Rectal smooth muscle tissue (tissue), 1 donor: ENCODE results near the gene CASS4.

ENCODE experiments used
- H3K27ac ChIP-seq: one replicate; pipeline ENCODE4 v1.7.0; 2013; ENCODE audit warnings: low read depth, low read length, inconsistent platforms
- H3K27me3 ChIP-seq: one replicate; pipeline ENCODE4 v1.7.0; 2013; ENCODE audit warnings: low read length; ENCODE audit not compliant: control insufficient read depth, insufficient read depth
- H3K36me3 ChIP-seq: one replicate; pipeline ENCODE4 v1.7.0; 2013; ENCODE audit warnings: low read length; ENCODE audit not compliant: control insufficient read depth, insufficient read depth
- H3K4me1 ChIP-seq: one replicate; pipeline ENCODE4 v1.7.0; 2013; ENCODE audit warnings: low read length; ENCODE audit not compliant: control insufficient read depth, insufficient read depth
- H3K4me3 ChIP-seq: one replicate; pipeline ENCODE4 v1.7.0; 2013; ENCODE audit warnings: low read length
- H3K9ac ChIP-seq: one replicate; pipeline ENCODE4 v1.7.0; 2013; ENCODE audit warnings: low read length

The CASS4 gene

DNA sequence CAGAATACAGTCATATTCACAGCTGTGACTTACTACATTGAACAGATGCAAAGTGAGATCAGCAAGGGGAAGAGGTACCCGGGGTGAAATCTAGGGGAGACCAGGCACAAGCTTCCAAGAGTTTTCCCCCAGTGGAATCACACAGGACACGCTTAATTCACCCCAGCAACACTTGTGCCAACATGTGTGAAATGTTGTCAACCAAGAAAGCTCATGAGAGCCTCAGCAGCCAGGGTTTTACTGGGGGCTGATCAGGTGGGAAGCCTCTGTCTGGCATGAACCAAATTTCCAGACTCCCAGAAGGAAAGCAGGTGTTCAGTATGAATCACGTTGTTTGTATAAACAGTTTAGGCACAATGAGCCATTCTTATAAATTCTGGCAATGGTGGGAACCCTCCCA is 49.5 kb downstream of the CASS4 start:
- Histone ChIP-seq H3K27ac (no peak overlapping the region), H3K9ac (no peak overlapping the region), H3K27me3 (no peaks in the 10 kb centered on the region), H3K4me1 (no peaks in the 10 kb centered on the region), H3K36me3 (no peaks in the 10 kb centered on the region), H3K4me3 (no peak overlapping the region)

DNA sequence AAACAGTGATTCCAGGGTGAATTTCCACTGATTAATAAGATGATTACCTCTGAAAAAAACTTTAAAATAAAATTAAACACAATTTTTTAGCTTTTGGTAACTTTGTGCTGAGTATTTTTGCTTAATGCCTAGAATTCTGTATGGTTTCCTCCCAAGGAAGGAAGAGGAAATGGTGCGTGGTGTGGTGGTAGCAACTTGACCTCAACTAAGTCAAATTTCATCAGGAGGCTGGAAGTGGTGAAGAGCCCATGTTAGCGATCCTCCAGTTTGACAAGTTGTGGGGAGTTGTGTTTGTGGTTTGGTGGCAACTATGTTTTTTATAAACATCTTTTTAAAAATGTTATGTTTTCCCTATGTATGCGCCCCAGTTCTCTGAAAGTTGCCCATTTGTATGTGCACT is 51.4 kb downstream of the CASS4 start:
- Histone ChIP-seq H3K36me3 (no peaks in the 10 kb centered on the region), H3K4me1 (no peaks in the 10 kb centered on the region), H3K27me3 (no peaks in the 10 kb centered on the region), H3K27ac (no peak overlapping the region), H3K4me3 (no peak overlapping the region), H3K9ac (no peak overlapping the region)

DNA sequence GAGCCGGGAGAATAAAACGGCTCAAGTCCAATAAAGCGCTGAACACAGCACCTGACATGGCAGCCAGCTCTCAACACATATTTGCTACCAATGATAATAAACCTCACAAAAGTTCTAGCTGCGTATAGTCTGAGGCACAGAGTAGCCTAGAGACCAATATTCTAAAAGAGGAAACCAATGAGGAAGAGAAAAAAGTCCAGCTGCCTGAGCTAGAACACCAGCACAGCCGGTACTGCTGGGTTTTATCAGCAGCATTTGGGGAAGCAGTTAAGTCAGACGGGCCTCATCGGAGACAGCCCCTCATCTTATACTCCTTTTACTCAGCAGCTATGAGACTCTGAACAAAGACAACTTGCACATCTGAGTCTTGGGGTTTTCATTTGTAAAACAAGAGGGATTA is 53.9 kb downstream of the CASS4 start:
- H3K27ac ChIP-seq = no peak overlapping the region
- no peak overlapping the region for H3K4me3 ChIP-seq
- H3K27me3 ChIP-seq = no peaks in the 10 kb centered on the region
- no peak overlapping the region for H3K9ac ChIP-seq
- H3K4me1 ChIP-seq = peaks cover 9% of the 10 kb centered on the region
- no peaks in the 10 kb centered on the region for H3K36me3 ChIP-seq

DNA sequence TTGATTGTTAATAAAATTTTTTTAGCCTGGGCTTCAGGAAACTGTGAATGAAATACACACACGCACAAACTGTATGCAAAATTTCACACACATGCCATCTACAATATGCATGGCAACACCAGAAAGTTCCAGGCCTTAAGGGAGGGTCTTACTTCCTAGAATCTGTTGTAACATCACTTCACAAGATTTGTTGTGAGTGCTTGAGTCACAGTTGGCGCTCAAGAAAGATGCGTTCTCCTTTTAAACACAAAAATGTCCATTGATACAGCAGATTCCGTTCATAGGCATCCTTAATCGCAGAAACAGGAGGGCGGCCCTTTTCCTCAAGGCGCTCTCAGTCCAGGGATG is 55.9 kb downstream of the CASS4 start:
- peak overlapping the region; percentile 80 for H3K27ac ChIP-seq
- no peaks in the 10 kb centered on the region for H3K36me3 ChIP-seq
- H3K4me3 ChIP-seq = peak overlapping the region; percentile 88
- no peaks in the 10 kb centered on the region for H3K27me3 ChIP-seq
- no peak overlapping the region for H3K9ac ChIP-seq
- H3K4me1 ChIP-seq = peaks cover 9% of the 10 kb centered on the region

DNA sequence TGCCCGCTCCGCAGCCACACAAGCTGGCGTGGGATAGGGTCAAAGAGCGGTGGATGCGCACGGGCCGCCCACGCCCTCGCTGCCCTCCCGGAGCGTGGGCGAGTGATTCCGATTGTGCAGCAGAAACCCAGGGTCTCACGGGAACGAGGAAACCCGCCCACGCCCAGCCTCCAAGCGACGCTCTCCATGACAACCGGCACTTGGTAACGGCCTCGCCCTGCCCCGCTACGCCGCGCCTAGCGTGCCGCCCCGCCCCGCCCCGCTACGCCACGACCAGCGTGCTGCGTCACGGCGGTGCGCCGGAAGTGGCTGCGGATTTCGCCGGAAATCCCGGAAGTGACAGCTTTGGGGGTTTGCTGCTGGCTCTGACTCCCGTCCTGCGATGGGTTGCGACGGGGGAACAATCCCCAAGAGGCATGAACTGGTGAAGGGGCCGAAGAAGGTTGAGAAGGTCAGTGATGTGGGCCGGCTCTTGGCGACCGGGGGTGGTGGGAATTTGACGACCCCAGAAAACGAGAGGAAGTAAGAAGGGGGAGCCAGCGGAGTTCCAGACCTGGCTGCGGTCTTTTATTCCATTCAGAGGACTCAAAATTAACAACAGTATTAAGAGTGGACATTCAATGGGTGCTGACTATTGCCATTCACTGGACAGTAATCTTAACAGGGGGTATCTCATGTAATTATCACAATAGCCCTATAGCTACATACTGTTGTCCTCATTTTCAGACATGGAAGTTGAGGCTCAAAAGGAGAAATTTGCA is 56.4 kb downstream of the CASS4 start, which contains the start of gene RTF2:
Gene RTF2, plus strand, starts transcription at position 312 of the 761 bp plus-strand sequence. Its CDS starts 71 bp downstream, at position 383.
- Histone ChIP-seq H3K27ac (peak within 1 kb of the TSS; percentile 80), H3K36me3 (no peaks in the 10 kb centered on the region), H3K4me1 (peaks cover 9% of the 10 kb centered on the region), H3K9ac (peak within 1 kb of the TSS; percentile 61), H3K27me3 (no peaks in the 10 kb centered on the region), H3K4me3 (peak within 1 kb of the TSS; percentile 88)

DNA sequence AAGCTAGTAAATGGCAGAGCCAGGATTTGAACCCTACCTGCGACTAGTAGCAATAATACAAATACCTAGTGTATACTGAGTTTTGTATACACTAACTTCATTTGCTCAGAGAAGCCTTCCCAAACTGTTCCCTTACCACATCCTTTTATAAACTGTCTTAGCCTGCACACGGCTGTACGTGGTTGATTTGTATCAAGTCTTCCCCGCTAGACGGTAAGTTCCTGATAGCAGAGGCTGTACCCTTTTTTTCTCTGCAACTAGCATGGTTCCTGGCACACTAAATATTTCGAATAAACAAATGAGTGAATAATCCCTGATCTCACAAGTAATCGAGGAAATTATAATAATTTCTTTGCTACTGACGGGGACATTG is 57.0 kb downstream of the CASS4 start:
- H3K27me3 ChIP-seq = no peaks in the 10 kb centered on the region
- H3K27ac ChIP-seq = peak overlapping the region; percentile 80
- peak overlapping the region; percentile 61 for H3K9ac ChIP-seq
- peak overlapping the region; percentile 88 for H3K4me3 ChIP-seq
- H3K36me3 ChIP-seq = peaks cover 5% of the 10 kb centered on the region
- peaks cover 9% of the 10 kb centered on the region for H3K4me1 ChIP-seq

DNA sequence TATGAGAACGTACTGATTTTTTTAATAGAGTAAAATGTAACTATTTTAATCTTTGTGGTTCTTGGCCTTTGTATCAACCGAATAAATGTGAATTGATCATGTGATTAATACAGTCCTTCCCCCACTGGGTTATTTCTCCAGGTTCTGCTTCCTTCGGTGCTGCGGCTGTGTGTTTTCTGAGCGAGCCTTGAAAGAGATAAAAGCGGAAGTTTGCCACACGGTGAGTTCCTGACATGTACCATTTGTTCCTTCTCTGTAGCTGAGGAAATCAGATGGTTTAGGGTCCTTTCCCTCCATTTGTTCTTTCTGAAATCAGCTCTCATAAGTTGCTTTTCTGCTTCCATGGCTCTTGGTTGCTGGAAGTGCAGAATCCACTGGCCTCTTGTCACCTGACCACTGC is 71.9 kb downstream of the CASS4 start:
- Histone ChIP-seq H3K4me3 (no peak overlapping the region), H3K27me3 (no peaks in the 10 kb centered on the region), H3K4me1 (no peaks in the 10 kb centered on the region), H3K9ac (no peak overlapping the region), H3K27ac (no peak overlapping the region), H3K36me3 (peaks cover 29% of the 10 kb centered on the region)

DNA sequence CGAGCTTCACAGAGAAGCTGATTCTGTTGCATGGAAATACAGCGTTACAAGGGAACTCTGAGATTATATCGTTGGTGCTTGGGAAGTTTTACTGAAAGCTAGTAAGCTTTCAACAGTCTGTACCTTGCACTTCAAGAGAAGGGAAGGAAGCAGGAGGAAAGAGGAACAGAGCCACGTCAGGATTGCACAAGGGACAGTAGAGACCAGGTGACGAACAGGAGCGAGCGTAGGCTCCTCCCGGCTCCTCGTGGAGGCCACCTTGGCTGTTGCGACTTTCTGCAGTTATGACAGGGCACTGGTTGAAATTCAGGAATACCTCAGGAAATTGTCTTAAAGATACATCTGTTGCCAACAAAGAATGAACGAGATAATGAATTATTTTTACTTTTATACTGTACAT is 75.2 kb downstream of the CASS4 start:
- Histone ChIP-seq H3K36me3 (peaks cover 32% of the 10 kb centered on the region), H3K4me1 (no peaks in the 10 kb centered on the region), H3K27ac (no peak overlapping the region), H3K4me3 (no peak overlapping the region), H3K27me3 (no peaks in the 10 kb centered on the region), H3K9ac (no peak overlapping the region)

DNA sequence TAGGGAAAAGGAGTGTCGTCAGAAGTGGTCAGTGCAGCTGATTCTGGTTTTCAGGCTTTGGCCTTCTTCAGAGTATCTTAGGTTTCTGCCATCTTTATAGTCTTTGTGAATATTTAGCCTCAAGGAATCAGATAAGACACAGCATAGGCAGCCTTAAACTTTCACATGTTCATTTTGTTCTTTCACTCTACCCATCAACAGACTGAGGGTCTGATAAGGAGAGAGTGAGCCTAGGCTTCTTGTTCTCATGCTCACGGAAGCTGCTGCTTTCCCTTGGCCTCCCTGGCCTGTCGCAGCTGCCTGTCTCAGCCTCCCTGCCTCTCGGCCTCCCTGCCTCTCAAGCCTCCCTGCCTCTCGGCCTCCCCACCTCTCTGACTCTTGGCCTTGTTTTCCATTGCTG is 76.5 kb downstream of the CASS4 start:
- no peak overlapping the region for H3K27ac ChIP-seq
- no peak overlapping the region for H3K9ac ChIP-seq
- no peak overlapping the region for H3K4me3 ChIP-seq
- H3K36me3 ChIP-seq = peaks cover 32% of the 10 kb centered on the region
- H3K4me1 ChIP-seq = no peaks in the 10 kb centered on the region
- H3K27me3 ChIP-seq = no peaks in the 10 kb centered on the region

DNA sequence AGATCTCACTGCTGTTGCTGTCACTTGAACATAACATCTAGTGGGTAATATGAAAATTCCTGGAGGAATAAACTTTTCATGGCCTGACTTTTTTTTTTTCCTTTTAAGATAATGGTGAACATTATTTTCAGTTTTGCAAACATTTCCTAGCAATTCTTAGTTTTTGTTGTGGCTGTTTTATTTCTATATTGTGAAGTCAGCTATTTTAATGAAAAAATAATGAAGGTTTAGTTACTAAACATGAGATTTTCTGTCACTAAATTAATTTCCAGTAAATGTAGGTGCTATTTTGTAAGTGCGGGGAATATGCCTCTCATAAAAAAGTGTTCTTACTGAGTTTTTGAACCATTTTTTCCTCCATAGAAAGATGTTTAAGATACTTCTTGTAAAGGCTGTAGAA is 89.1 kb downstream of the CASS4 start:
- Histone ChIP-seq H3K36me3 (peaks cover 3% of the 10 kb centered on the region), H3K4me3 (no peak overlapping the region), H3K4me1 (no peaks in the 10 kb centered on the region), H3K27me3 (no peaks in the 10 kb centered on the region), H3K9ac (no peak overlapping the region), H3K27ac (no peak overlapping the region)

DNA sequence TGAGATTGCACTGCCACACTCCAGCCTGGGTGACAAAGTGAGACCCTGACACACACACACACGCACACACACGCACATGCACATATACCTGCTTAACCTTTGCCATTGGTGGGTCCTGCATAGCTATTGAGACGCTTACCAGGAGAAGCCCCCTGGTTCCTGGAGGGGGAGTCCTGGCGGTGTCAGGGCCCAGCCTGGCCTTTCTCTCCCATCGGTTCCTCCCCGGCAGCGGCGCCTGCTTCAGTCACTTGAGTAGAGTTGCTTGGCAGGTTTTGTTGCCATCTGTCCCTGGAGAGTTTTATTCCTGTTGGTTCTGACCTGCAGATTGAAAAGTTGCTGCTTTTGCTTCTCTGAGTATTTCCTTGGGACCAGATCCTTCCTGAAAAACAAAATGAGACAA is 91.9 kb downstream of the CASS4 start:
- Histone ChIP-seq H3K36me3 (no peaks in the 10 kb centered on the region), H3K9ac (no peak overlapping the region), H3K4me3 (no peak overlapping the region), H3K4me1 (no peaks in the 10 kb centered on the region), H3K27me3 (no peaks in the 10 kb centered on the region), H3K27ac (no peak overlapping the region)

DNA sequence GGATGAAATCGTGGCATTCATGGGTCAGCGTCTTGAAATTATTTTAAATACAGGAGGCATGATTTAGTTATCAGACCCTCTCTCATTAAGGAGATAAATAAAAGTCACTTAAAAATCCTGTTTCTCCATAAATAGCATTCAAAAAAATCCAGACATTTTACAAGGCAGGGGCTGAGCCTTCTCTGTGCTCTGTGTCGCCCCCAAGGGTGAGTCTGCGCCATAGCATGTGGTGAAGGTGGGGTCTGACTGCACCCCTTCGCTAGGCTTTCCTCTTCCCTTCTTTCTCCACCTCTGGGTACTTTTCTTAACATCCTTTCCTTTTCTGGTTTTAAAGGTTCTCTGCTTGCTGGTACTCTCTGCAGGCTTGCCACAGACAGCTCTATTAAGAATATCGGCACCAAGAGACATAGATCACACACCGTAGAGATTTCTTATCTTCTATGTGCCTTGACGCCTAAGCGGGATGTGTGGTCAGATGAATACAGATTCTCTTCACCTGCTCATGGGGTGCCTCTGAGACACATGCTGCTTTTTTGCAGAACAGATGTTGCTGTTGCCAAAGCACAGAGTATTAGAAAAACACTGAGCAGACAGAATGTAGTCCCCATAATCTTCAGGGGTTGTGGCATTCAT is 92.4 kb downstream of the CASS4 start:
- Histone ChIP-seq H3K27me3 (no peaks in the 10 kb centered on the region), H3K36me3 (no peaks in the 10 kb centered on the region), H3K4me1 (no peaks in the 10 kb centered on the region), H3K27ac (no peak overlapping the region), H3K4me3 (no peak overlapping the region), H3K9ac (no peak overlapping the region)

DNA sequence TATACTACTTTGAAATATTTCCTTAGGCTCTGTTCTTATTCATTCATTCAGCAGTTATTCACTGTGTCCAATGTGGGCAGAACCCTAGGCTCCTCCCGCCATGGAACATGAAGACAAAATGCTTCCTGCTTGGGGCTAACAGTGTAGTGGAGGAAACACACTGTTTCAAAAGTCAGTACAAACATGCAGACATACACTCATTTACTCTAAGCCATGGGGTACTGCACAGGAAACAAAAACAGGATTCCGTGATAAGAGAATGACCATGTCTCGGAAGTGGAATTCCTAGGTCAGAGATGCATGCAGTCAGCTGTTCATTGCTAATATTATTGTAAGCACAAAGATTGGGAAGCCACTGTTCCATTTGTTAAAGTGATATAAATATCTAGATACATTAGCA is 94.0 kb downstream of the CASS4 start:
- Histone ChIP-seq H3K27me3 (no peaks in the 10 kb centered on the region), H3K36me3 (no peaks in the 10 kb centered on the region), H3K9ac (no peak overlapping the region), H3K27ac (no peak overlapping the region), H3K4me3 (no peak overlapping the region), H3K4me1 (no peaks in the 10 kb centered on the region)
